ENCODE data around the gene DSCAM.

- TF ChIP-seq CTCF (IDR thresholded peaks at IDR 0.05; ENCODE audit: insufficient read depth, low read length, poor library complexity, severe bottlenecking) (no peak), EZH2phosphoT487 (conservative IDR thresholded peaks at IDR 0.05; ENCODE audit: low read length) (no peak)
Measured at GRCh38 chr21:40250514-40251294, 596.3 kb downstream of the DSCAM start.

Data from SU-DHL-6 (cell line).